Spleen (tissue), 13 donors: Measurements from ENCODE around the gene PROCA1. TPM values are rescaled to one million over a fixed set of nuclear protein-coding genes. Genes with fewer than 3 reads are reported as not detected.

ENCODE experiments used
- DNase-seq: peaks from one replicate; pipeline ENCODE4 v3.0.0-alpha.2; 2020
- H3K27ac ChIP-seq, 8 donors: fragments of 200-600 bp; sonication (generic) in 7 of 8; 1 replicate in 4 of 8; 2 replicates in 4 of 8; pipeline versions ENCODE4 v1.5.0 to v1.8.0; 2016 to 2021; ENCODE audit warnings: inconsistent platforms in 4 of 8, mild to moderate bottlenecking in 4 of 8, moderate library complexity in 1 of 8
- H3K27me3 ChIP-seq, 7 donors: fragments of 200-600 bp; sonication (generic) in 6 of 7; replicated peaks in 1 of 7; 1 replicate in 4 of 7; 2 replicates in 3 of 7; pipeline versions ENCODE4 v1.5.0 to v1.8.0; 2016 to 2021; ENCODE audit warnings: inconsistent platforms in 3 of 7, mild to moderate bottlenecking in 1 of 7
- H3K36me3 ChIP-seq, 6 donors: fragments of 200-600 bp; sonication (generic) in 5 of 6; 1 replicate in 4 of 6; 2 replicates in 2 of 6; pipeline versions ENCODE4 v1.5.0 to v1.8.0; 2016 to 2021; ENCODE audit warnings: inconsistent platforms in 2 of 6
- H3K4me1 ChIP-seq, 6 donors: fragments of 200-600 bp; sonication (generic) in 5 of 6; 1 replicate in 3 of 6; 2 replicates in 3 of 6; pipeline versions ENCODE4 v1.5.0 to v1.8.0; 2016 to 2021; ENCODE audit warnings: inconsistent platforms in 3 of 6
- H3K4me3 ChIP-seq, 8 donors: fragments of 200-600 bp; sonication (generic) in 7 of 8; 1 replicate in 4 of 8; 2 replicates in 4 of 8; pipeline versions ENCODE4 v1.5.0 to v1.8.0; 2016 to 2021; ENCODE audit warnings: inconsistent platforms in 4 of 8, mild to moderate bottlenecking in 4 of 8, moderate library complexity in 2 of 8
- H3K9me3 ChIP-seq, 8 donors: fragments of 200-600 bp; sonication (generic) in 7 of 8; 1 replicate in 4 of 8; 2 replicates in 4 of 8; pipeline versions ENCODE4 v1.5.0 to v1.8.0; 2016 to 2021; ENCODE audit warnings: inconsistent platforms in 4 of 8
- CTCF ChIP-seq, 11 experiments: fragments of 200-600 bp in 7 of 11; fragments of 450-650 bp in 4 of 11; sonication (generic) in 4 of 11; IDR thresholded peaks in 8 of 11; conservative IDR thresholded peaks in 3 of 11; 1 replicate in 7 of 11; 2 replicates in 4 of 11; pipeline versions ENCODE4 v1.4.0 to v1.8.0; 2016 to 2021; ENCODE audit warnings: antibody characterized with exemption in 11 of 11, inconsistent platforms in 4 of 11, mild to moderate bottlenecking in 1 of 11
- POLR2A ChIP-seq, 3 donors: fragments of 450-650 bp; IDR thresholded peaks; one replicate each; pipeline ENCODE4 v1.5.1; 2017; ENCODE audit warnings: antibody characterized with exemption in 3 of 3, mild to moderate bottlenecking in 1 of 3
- POLR2AphosphoS5 ChIP-seq, 3 donors: sonication (generic); formaldehyde crosslinking; IDR thresholded peaks; one replicate each; pipeline ENCODE4 v1.5.1; 2017; ENCODE audit warnings: antibody characterized with exemption in 3 of 3
- WGBS, 5 donors: extraction: QIAGEN DNeasy Blood & Tissue Kit in 3 of 5; methylation state at CpG; one replicate each; pipeline versions ENCODE4 v1.1.5 to v1.1.7; 2013 to 2018; 5-methylcytosine and 5-hydroxymethylcytosine counted together
- intact Hi-C: fragments of 100-400 bp; cut with DNase I; formaldehyde crosslinking; loops from one replicate; pipeline ENCODE4 v1.15.0; 2023; ENCODE audit warnings: low total_unique reads
- long read RNA-seq, 2 donors: transcript quantifications; one replicate each; lab custom pipeline, GENCODE V29; 2026
- polyA plus RNA-seq, 3 donors: library from polyadenylated mRNA; stranded (reverse); fragments of 200-250 nt; gene quantifications; one replicate each; pipeline ENCODE4 v1.2.1, GENCODE V29; 2013
- total RNA-seq, 7 donors: library from RNA; depleted of rRNA in 3 of 7; stranded (reverse); fragments of >200 nt in 3 of 7; fragmentation: NEBNext Ultra II Directional in 4 of 7; extraction: Animal tissue kit (Norgen Biotek cat#: 25700) in 4 of 7; gene quantifications; one replicate each; pipeline versions ENCODE4 v1.1.0 to v1.2.1, GENCODE V29; 2016 to 2021
- donor health status: healthy with polysubstance abuse.
- donor health status: DM: no; HTN: no; CAD: no; lungs with moderate emphysema.
- donor health status: DM: no; HTN: no; CAD: no.
- donor health status: Bipolar disorder and iron deficiency.
- donor health status: healthy.
- donor health status: DM: no; HTN: no; CAD: no.
- donor health status: DM: yes; HTN: yes; CAD: no.

PROCA1 gene
- total RNA-seq (1 to 10 TPM; 4.3 to 8.5 (median 6.6) TPM), polyA plus RNA-seq (10 to 100 TPM in 2 of 3 donors, 1 to 10 TPM in 1; 6.0 to 14.5 (median 12.8) TPM)
- long read RNA-seq, donor 1, result 0 reads
- long read RNA-seq, donor 2, partial matches to known transcripts, result 2,208 of 2,319 reads
- long read RNA-seq, donor 2, other reads (novel, unspliced or antisense), result 109 of 2,319 reads

- H3K4me3 ChIP-seq, result peak within 1 kb of the TSS; percentile 44 to 71 (median 62)
- H3K27ac ChIP-seq, result peak within 1 kb of the TSS; percentile 87 to 94 (median 92)
- peak; percentile 91 for DNase-seq
- H3K36me3 ChIP-seq, result peaks cover 0 to 20% (median 8%) of the 10 kb centered on the region in 6 donors
- H3K4me1 ChIP-seq, result peaks cover 9 to 46% (median 30%) of the 10 kb centered on the region in 6 donors
- no peaks in the 10 kb centered on the region for H3K9me3 ChIP-seq
- 0 to 2% (median 1%) methylated on average over 15 to 20 of the region's 20 CpGs for WGBS, 5 donors
- H3K27me3 ChIP-seq, result peaks cover 0 to 4% (median under 1%) of the 10 kb centered on the region in 7 donors
- intact Hi-C loops, result no loop called here
- TF ChIP-seq POLR2AphosphoS5 (IDR thresholded peaks at IDR 0.05) (no peak), CTCF (IDR thresholded peaks at IDR 0.05 in 8 of 11, conservative IDR thresholded peaks at IDR 0.05 in 3 of 11) (no peak), POLR2A (IDR thresholded peaks at IDR 0.05) (no peak)
Measured at GRCh38 chr17:28711723-28712031, at the start of gene PROCA1. PROCA1 (minus strand) TSS chr17:28711888; CDS start chr17:28711660, 228 bp downstream.

GRCh38 chr17:28760601-28761562 is 49.2 kb upstream of the PROCA1 start:
- no peaks in the 10 kb centered on the region for H3K27me3 ChIP-seq
- peaks cover 12 to 39% (median 27%) of the 10 kb centered on the region in 6 donors for H3K4me1 ChIP-seq
- intact Hi-C loops, result loop anchor here (10.0 kb wide), 2 partner anchors 54 to 154 kb away; no protein-coding TSS in a partner anchor
- DNase-seq, result peak; percentile 90
- H3K4me3 ChIP-seq, result no peak overlapping the region
- 37 to 45% (median 38%) methylated on average over 9 of the region's 9 CpGs for WGBS, 5 donors
- peaks cover 0 to 91% (median 29%) of the 10 kb centered on the region in 6 donors for H3K36me3 ChIP-seq
- H3K27ac ChIP-seq, result peak overlapping the region in 7 of 8 donors; percentile 3 to 61 (median 43)
- TF ChIP-seq POLR2AphosphoS5 (IDR thresholded peaks at IDR 0.05) (peak in 1 of 3 donors; percentile 56), POLR2A (IDR thresholded peaks at IDR 0.05) (no peak), CTCF (IDR thresholded peaks at IDR 0.05 in 8 of 11, conservative IDR thresholded peaks at IDR 0.05 in 3 of 11) (no peak)
- no peaks in the 10 kb centered on the region for H3K9me3 ChIP-seq

- Histone ChIP-seq H3K4me3 (no peak overlapping the region), H3K27me3 (no peaks in the 10 kb centered on the region), H3K4me1 (peaks cover 12 to 39% (median 27%) of the 10 kb centered on the region in 6 donors), H3K36me3 (peaks cover 0 to 76% (median 23%) of the 10 kb centered on the region in 6 donors), H3K9me3 (no peaks in the 10 kb centered on the region), H3K27ac (no peak overlapping the region)
- TF ChIP-seq CTCF (IDR thresholded peaks at IDR 0.05 in 8 of 11, conservative IDR thresholded peaks at IDR 0.05 in 3 of 11), result no peak
- no peak for TF ChIP-seq POLR2AphosphoS5 (IDR thresholded peaks at IDR 0.05)
- TF ChIP-seq POLR2A (IDR thresholded peaks at IDR 0.05), result no peak
- 94 to 98% (median 96%) methylated on average over 15 to 18 of the region's 18 CpGs for WGBS, 5 donors
- DNase-seq, result peak; percentile 68
- intact Hi-C loops, result no loop called here
Measured at GRCh38 chr17:28759256-28759865, 47.7 kb upstream of the PROCA1 start.
